Neural cell (in vitro differentiated cells): ENCODE data around the gene RBM3.

Experiments used
- EP300 ChIP-seq: fragments of 450-650 bp; conservative IDR thresholded peaks from 2 replicates; pipeline ENCODE4 v1.6.1; 2014; ENCODE audit warnings: antibody characterized with exemption, mild to moderate bottlenecking, moderate library complexity; ENCODE audit not compliant: poor library complexity, severe bottlenecking
- EZH2 ChIP-seq: fragments of 200-600, 300-800 bp; shearing (Covaris generic), sonication (generic); IDR thresholded peaks from 2 replicates; pipeline ENCODE4 v1.6.1; 2014; ENCODE audit warnings: antibody characterized with exemption, low read length, borderline replicate concordance, mild to moderate bottlenecking; ENCODE audit not compliant: insufficient read depth, poor library complexity, severe bottlenecking
- MXI1 ChIP-seq: fragments of 450-650 bp; conservative IDR thresholded peaks from 2 replicates; pipeline ENCODE4 v1.6.1; 2014; ENCODE audit warnings: antibody characterized with exemption, mild to moderate bottlenecking; ENCODE audit not compliant: poor library complexity, severe bottlenecking
- POLR2AphosphoS5 ChIP-seq: IDR thresholded peaks from 2 replicates; pipeline ENCODE4 v1.6.1; 2012
- RAD21 ChIP-seq: fragments of 450-650 bp; conservative IDR thresholded peaks from 2 replicates; pipeline ENCODE4 v1.6.1; 2014; ENCODE audit warnings: antibody characterized with exemption, mild to moderate bottlenecking, moderate library complexity
- SMC3 ChIP-seq: fragments of 450-650 bp; conservative IDR thresholded peaks from 2 replicates; pipeline ENCODE4 v1.6.1; 2014; ENCODE audit warnings: antibody characterized with exemption, mild to moderate bottlenecking, moderate library complexity; ENCODE audit not compliant: poor library complexity
- TAF1 ChIP-seq: IDR thresholded peaks from 2 replicates; pipeline ENCODE4 v1.6.1; 2012; ENCODE audit warnings: low read depth
- TF ChIP-seq, protein P1 (sequence below): fragments of 450-650 bp; IDR thresholded peaks from 2 replicates; pipeline ENCODE4 v1.5.1; 2014; ENCODE audit warnings: antibody characterized with exemption, mild to moderate bottlenecking, moderate library complexity; ENCODE audit not compliant: poor library complexity, severe bottlenecking

DNA sequence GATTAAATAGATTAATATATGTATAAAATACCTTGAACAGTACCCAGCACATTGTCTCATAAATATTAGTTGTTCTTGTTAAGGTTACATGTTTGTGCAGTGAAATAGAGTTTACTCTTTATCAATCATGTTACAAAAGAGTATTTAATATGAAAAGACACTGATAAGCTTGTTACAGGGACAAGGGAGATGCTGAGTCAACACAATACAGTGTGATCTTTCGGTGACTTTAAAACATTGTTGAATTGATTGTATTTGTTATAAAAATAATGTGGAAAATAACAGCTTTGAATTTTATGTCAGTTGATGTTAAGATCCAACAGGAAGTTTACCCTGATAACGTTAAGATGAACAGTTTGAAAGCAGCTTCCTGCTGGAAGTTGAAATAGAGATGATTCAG is 21.6 kb downstream of the RBM3 start:
- TF ChIP-seq, protein P1, sequence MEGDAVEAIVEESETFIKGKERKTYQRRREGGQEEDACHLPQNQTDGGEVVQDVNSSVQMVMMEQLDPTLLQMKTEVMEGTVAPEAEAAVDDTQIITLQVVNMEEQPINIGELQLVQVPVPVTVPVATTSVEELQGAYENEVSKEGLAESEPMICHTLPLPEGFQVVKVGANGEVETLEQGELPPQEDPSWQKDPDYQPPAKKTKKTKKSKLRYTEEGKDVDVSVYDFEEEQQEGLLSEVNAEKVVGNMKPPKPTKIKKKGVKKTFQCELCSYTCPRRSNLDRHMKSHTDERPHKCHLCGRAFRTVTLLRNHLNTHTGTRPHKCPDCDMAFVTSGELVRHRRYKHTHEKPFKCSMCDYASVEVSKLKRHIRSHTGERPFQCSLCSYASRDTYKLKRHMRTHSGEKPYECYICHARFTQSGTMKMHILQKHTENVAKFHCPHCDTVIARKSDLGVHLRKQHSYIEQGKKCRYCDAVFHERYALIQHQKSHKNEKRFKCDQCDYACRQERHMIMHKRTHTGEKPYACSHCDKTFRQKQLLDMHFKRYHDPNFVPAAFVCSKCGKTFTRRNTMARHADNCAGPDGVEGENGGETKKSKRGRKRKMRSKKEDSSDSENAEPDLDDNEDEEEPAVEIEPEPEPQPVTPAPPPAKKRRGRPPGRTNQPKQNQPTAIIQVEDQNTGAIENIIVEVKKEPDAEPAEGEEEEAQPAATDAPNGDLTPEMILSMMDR: no peak
- TF ChIP-seq EP300 (no peak), RAD21 (no peak), TAF1 (no peak), POLR2AphosphoS5 (no peak), EZH2 (no peak), SMC3 (no peak), MXI1 (no peak)
